ENCODE results near the gene GPR176. TPM values are rescaled to one million over a fixed set of nuclear protein-coding genes. Genes with fewer than 3 reads are reported as not detected.

GPR176 gene
- total RNA-seq, 4 donors from 2014 or later = 1.6 to 11.8 (median 4.6) TPM

DNA sequence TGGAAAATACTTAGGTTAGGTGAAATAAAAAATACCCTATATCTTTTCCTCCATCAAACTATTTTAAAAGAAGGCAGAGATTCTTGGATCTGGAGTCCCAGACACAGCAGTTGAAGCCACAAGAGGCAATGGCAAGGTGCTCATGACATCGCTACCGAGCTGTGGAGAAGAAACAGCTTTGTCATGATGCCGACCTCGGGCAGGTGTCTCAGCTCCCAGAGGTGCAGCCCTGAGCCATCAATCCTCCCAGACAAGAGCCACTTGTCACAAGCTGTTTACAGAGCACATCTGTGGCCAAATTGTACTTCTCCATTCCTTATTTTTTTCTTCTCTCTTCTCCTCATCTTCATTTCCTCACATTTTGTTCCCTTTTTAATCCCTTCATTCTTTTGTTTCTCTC is 50.8 kb downstream of the GPR176 start:
- Histone ChIP-seq H3K27ac (no peak overlapping the region), H3K27me3 (no peaks in the 10 kb centered on the region), H3K9me3 (no peaks in the 10 kb centered on the region), H3K4me1 (no peaks in the 10 kb centered on the region), H3K4me3 (no peak overlapping the region), H3K36me3 (no peaks in the 10 kb centered on the region)
- no peak for ATAC-seq
- 84 to 88% methylated on average over 4 of the region's 4 CpGs for WGBS, 2 donors (ENCODE audit: low coverage in 1 of 2)
- TF ChIP-seq EP300 (IDR thresholded peaks at IDR 0.05) = no peak

GRCh38 chr15:39868396-39868795 is 51.7 kb downstream of the GPR176 start:
- no peaks in the 10 kb centered on the region for H3K9me3 ChIP-seq
- 92 to 94% methylated on average over 2 of the region's 2 CpGs for WGBS, 2 donors (ENCODE audit: low coverage in 1 of 2)
- no peaks in the 10 kb centered on the region for H3K36me3 ChIP-seq
- H3K4me3 ChIP-seq = no peak overlapping the region
- TF ChIP-seq CTCF (IDR thresholded peaks at IDR 0.05) (no peak), POLR2AphosphoS5 (IDR thresholded peaks at IDR 0.05) (no peak), POLR2A (IDR thresholded peaks at IDR 0.05) (no peak), EP300 (IDR thresholded peaks at IDR 0.05) (no peak)
- ATAC-seq = no peak
- no peaks in the 10 kb centered on the region for H3K27me3 ChIP-seq
- H3K4me1 ChIP-seq = no peaks in the 10 kb centered on the region
- no peak overlapping the region for H3K27ac ChIP-seq

DNA sequence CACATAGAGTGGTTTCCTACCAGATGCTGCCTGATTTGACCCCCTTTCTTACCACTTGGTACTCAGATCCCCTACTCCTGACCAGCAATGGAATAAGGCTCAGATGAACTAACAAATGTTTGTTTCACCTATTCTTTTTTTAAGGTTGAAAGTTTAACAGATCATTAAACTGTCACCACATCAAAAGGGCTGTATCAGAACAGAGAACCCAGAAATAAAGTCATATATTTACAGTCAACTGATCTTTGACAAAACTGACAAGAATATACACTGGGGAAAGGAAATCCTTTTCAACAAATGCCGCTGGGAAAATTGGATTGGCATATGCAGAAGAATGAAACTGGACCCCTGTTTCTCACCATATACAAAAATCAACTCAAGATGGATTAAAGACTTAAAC is 56.0 kb downstream of the GPR176 start:
- WGBS, 2 donors (ENCODE audit: low coverage in 1 of 2) = 86 to 100% methylated on average over 1 of the region's 1 CpG
- no peak for ATAC-seq
- H3K27ac ChIP-seq = no peak overlapping the region
- no peaks in the 10 kb centered on the region for H3K36me3 ChIP-seq
- TF ChIP-seq POLR2A (IDR thresholded peaks at IDR 0.05) (no peak), EP300 (IDR thresholded peaks at IDR 0.05) (no peak), POLR2AphosphoS5 (IDR thresholded peaks at IDR 0.05) (no peak), CTCF (IDR thresholded peaks at IDR 0.05) (no peak)
- no peaks in the 10 kb centered on the region for H3K4me1 ChIP-seq
- no peaks in the 10 kb centered on the region for H3K27me3 ChIP-seq
- no peak overlapping the region for H3K4me3 ChIP-seq
- H3K9me3 ChIP-seq = no peaks in the 10 kb centered on the region

DNA sequence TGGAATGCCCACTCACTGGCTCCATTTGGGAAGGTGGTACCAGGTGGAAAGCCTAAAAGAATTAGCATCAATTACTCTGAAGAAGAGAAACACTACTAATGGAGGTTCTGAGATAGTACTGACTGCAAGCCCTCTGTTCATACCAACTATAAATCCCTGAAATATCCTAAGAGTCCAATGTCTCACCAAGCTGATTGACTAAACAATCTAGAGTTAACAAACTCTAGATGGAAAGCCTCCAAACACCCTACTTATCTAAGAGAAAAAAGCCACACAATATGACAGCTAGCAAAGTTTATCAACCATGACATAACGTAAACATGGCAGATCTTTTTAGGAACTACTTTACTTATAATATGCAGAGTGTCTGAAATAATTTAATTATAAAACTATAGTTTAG is 59.2 kb downstream of the GPR176 start:
- ATAC-seq = no peak
- WGBS, 2 donors (ENCODE audit: low coverage in 1 of 2) = 83 to 92% methylated on average over 1 of the region's 1 CpG
- Histone ChIP-seq H3K27ac (no peak overlapping the region), H3K9me3 (no peaks in the 10 kb centered on the region), H3K4me3 (no peak overlapping the region), H3K27me3 (no peaks in the 10 kb centered on the region), H3K4me1 (no peaks in the 10 kb centered on the region), H3K36me3 (no peaks in the 10 kb centered on the region)
- TF ChIP-seq CTCF (IDR thresholded peaks at IDR 0.05) (no peak), EP300 (IDR thresholded peaks at IDR 0.05) (no peak), POLR2AphosphoS5 (IDR thresholded peaks at IDR 0.05) (no peak), POLR2A (IDR thresholded peaks at IDR 0.05) (no peak)

DNA sequence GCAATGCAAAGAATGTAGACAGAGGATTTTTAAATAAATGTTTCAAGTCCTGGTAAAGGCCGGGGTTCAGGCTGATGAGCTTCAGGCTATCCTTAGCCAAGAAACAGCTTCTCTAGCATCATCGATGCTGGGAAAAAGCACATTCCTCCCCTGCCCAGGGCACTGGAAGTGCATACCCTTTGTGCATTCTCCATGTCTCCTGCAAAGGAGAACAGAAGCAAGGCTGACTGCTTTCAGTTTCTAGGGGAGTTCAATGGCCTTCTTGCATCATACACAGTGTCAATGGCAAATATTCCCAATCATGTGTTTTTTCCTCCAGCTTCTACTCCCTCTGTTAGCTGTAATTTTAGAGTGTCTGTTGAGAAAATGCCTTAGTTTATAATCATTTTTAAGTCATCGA is 59.9 kb downstream of the GPR176 start:
- Histone ChIP-seq H3K27ac (no peak overlapping the region), H3K27me3 (no peaks in the 10 kb centered on the region), H3K36me3 (no peaks in the 10 kb centered on the region), H3K9me3 (no peaks in the 10 kb centered on the region), H3K4me1 (no peaks in the 10 kb centered on the region), H3K4me3 (no peak overlapping the region)
- ATAC-seq = no peak
- no peak for TF ChIP-seq POLR2A (IDR thresholded peaks at IDR 0.05)
- TF ChIP-seq CTCF (IDR thresholded peaks at IDR 0.05) = no peak
- WGBS, 2 donors (ENCODE audit: low coverage in 1 of 2) = 72 to 100% methylated on average over 2 to 3 of the region's 3 CpGs

- Histone ChIP-seq H3K9me3 (no peaks in the 10 kb centered on the region), H3K27ac (no peak overlapping the region), H3K36me3 (no peaks in the 10 kb centered on the region), H3K4me3 (no peak overlapping the region), H3K4me1 (no peaks in the 10 kb centered on the region), H3K27me3 (no peaks in the 10 kb centered on the region)
- no peak for TF ChIP-seq POLR2A (IDR thresholded peaks at IDR 0.05)
- TF ChIP-seq CTCF (IDR thresholded peaks at IDR 0.05) = no peak
- no peak for TF ChIP-seq POLR2AphosphoS5 (IDR thresholded peaks at IDR 0.05)
- TF ChIP-seq EP300 (IDR thresholded peaks at IDR 0.05) = no peak
- no peak for ATAC-seq
- 86 to 93% methylated on average over 4 of the region's 4 CpGs for WGBS, 2 donors (ENCODE audit: low coverage in 1 of 2)
These were observed 60.4 kb downstream of the GPR176 start for GRCh38 chr15:39859636-39860035.
